SU-DHL-6 (cell line): ENCODE data around the gene CD2.

ENCODE experiments used
- H2AFZ ChIP-seq: fragments of 200-600 bp; sonication (generic); 2 replicates; pipeline ENCODE4 v1.6.1; 2014; ENCODE audit warnings: low read depth, mild to moderate bottlenecking, moderate library complexity, mixed read lengths, antibody characterized with exemption, low read length; ENCODE audit not compliant: severe bottlenecking
- H3F3A ChIP-seq: fragments of 200-600 bp; shearing (Covaris generic); 2 replicates; pipeline ENCODE4 v1.6.0; 2016; ENCODE audit warnings: antibody characterized with exemption, mild to moderate bottlenecking; ENCODE audit not compliant: insufficient read depth
- H3K27ac ChIP-seq: fragments of 200-600 bp; sonication (generic); 2 replicates; pipeline ENCODE4 v1.5.1; 2016; ENCODE audit warnings: low read depth, mild to moderate bottlenecking, low read length, moderate library complexity, mixed read lengths
- H3K27me3 ChIP-seq: fragments of 200-600 bp; sonication (generic), shearing (Covaris generic); 2 replicates; pipeline ENCODE4 v1.6.0; 2014; ENCODE audit warnings: mild to moderate bottlenecking, low read length
- H3K36me3 ChIP-seq: fragments of 200-600 bp; sonication (generic); 2 replicates; pipeline ENCODE4 v1.6.1; 2014; ENCODE audit warnings: mild to moderate bottlenecking, low read length, mixed read lengths
- H3K4me2 ChIP-seq: fragments of 300-600, 200-600 bp; shearing (Covaris generic), sonication (generic); 2 replicates; pipeline ENCODE4 v1.6.0; 2014; ENCODE audit warnings: low read length, low read depth, mild to moderate bottlenecking; ENCODE audit not compliant: poor library complexity, severe bottlenecking
- H3K4me3 ChIP-seq: fragments of 200-600 bp; sonication (generic); 2 replicates; pipeline ENCODE4 v1.5.1; 2014; ENCODE audit warnings: antibody characterized with exemption, low read length, mild to moderate bottlenecking, mixed read lengths; ENCODE audit not compliant: insufficient read depth, poor library complexity, severe bottlenecking
- H3K79me2 ChIP-seq: fragments of 200-600 bp; sonication (generic); 2 replicates; pipeline ENCODE4 v1.6.1; 2014; ENCODE audit warnings: mild to moderate bottlenecking, low read length, moderate library complexity; ENCODE audit not compliant: insufficient read depth
- H3K9ac ChIP-seq: fragments of 200-600 bp; sonication (generic); 2 replicates; pipeline ENCODE4 v1.7.0; 2014; ENCODE audit warnings: mild to moderate bottlenecking, low read length
- H3K9me2 ChIP-seq: fragments of 200-600 bp; sonication (generic); replicated peaks from 2 replicates; pipeline ENCODE4 v1.6.1; 2014; ENCODE audit warnings: low read length; ENCODE audit not compliant: insufficient read depth
- H3K9me3 ChIP-seq: fragments of 200-600 bp; sonication (generic); 2 replicates; pipeline ENCODE4 v1.6.1; 2014; ENCODE audit warnings: low read length, mixed read lengths; ENCODE audit not compliant: insufficient read depth
- H4K20me1 ChIP-seq: fragments of 200-600 bp; sonication (generic); 2 replicates; pipeline ENCODE4 v1.6.1; 2014; ENCODE audit warnings: low read depth, mild to moderate bottlenecking, antibody characterized with exemption, low read length, moderate library complexity, mixed read lengths
- CTCF ChIP-seq: fragments of 200-600 bp; sonication (generic); IDR thresholded peaks from one replicate; pipeline ENCODE4 v1.5.1; 2017; ENCODE audit warnings: antibody characterized with exemption, mild to moderate bottlenecking, low read length, moderate library complexity; ENCODE audit not compliant: insufficient read depth, poor library complexity, severe bottlenecking
- EZH2phosphoT487 ChIP-seq: fragments of 200-600 bp; sonication (generic), shearing (Covaris generic); conservative IDR thresholded peaks from 2 replicates; pipeline ENCODE4 v1.6.1; 2018; ENCODE audit warnings: mild to moderate bottlenecking, antibody characterized with exemption, low read length, moderate library complexity, mixed read lengths

CD2 gene

GRCh38 chr1:116738673-116739370 lies 15.4 kb upstream of the CD2 start:
- Histone ChIP-seq H3K27me3 (no peaks in the 10 kb centered on the region), H3K4me2 (no peak overlapping the region), H3K9ac (no peak overlapping the region), H3F3A (no peaks in the 10 kb centered on the region), H3K4me3 (no peak overlapping the region), H3K9me2 (no peaks in the 10 kb centered on the region), H3K27ac (no peak overlapping the region), H3K79me2 (no peaks in the 10 kb centered on the region), H3K36me3 (no peaks in the 10 kb centered on the region), H2AFZ (no peak overlapping the region), H4K20me1 (no peaks in the 10 kb centered on the region), H3K9me3 (peaks cover 11% of the 10 kb centered on the region; the same call in 1 of the 2 replicates)
- no peak for TF ChIP-seq EZH2phosphoT487
- no peak for TF ChIP-seq CTCF

- Histone ChIP-seq H3K79me2 (no peaks in the 10 kb centered on the region), H3F3A (no peaks in the 10 kb centered on the region), H3K36me3 (no peaks in the 10 kb centered on the region), H3K9me3 (peaks cover 16% of the 10 kb centered on the region; the same call in 1 of the 2 replicates), H3K27ac (no peak overlapping the region), H3K27me3 (no peaks in the 10 kb centered on the region), H3K4me3 (no peak overlapping the region), H3K9me2 (no peaks in the 10 kb centered on the region), H4K20me1 (no peaks in the 10 kb centered on the region), H2AFZ (no peak overlapping the region), H3K4me2 (no peak overlapping the region), H3K9ac (no peak overlapping the region)
- TF ChIP-seq EZH2phosphoT487 = no peak
- TF ChIP-seq CTCF = no peak
Measured at GRCh38 chr1:116739371-116740012, 14.7 kb upstream of the CD2 start.

- Histone ChIP-seq H3K9ac (no peak overlapping the region), H4K20me1 (no peaks in the 10 kb centered on the region), H3K27me3 (no peaks in the 10 kb centered on the region), H3K27ac (no peak overlapping the region), H3K9me3 (peaks cover 19% of the 10 kb centered on the region; the same call in 1 of the 2 replicates), H2AFZ (no peak overlapping the region), H3F3A (no peaks in the 10 kb centered on the region), H3K4me3 (no peak overlapping the region), H3K9me2 (no peaks in the 10 kb centered on the region), H3K36me3 (no peaks in the 10 kb centered on the region), H3K4me2 (no peak overlapping the region), H3K79me2 (no peaks in the 10 kb centered on the region)
- no peak for TF ChIP-seq EZH2phosphoT487
- no peak for TF ChIP-seq CTCF
Measured at GRCh38 chr1:116740296-116740695, 13.9 kb upstream of the CD2 start.
